Osteoblast (primary cell): ENCODE results near the gene OST4. TPM values are rescaled to one million over a fixed set of nuclear protein-coding genes. Genes with fewer than 3 reads are reported as not detected.

Experiments used
- DNase-seq: peaks from one replicate; pipeline ENCODE4 v3.0.0; 2011; ENCODE audit warnings: low spot score, mixed read lengths; ENCODE audit not compliant: insufficient read length; ENCODE audit errors: missing footprints
- H2AFZ ChIP-seq: 2 replicates; pipeline ENCODE4 v1.6.0; 2011; ENCODE audit warnings: mild to moderate bottlenecking, low read length
- H3K27ac ChIP-seq: 2 replicates; pipeline ENCODE4 v1.5.1; 2011; ENCODE audit warnings: mild to moderate bottlenecking, low read depth, low read length, moderate library complexity
- H3K27me3 ChIP-seq: 2 replicates; pipeline ENCODE4 v1.6.0; 2012; ENCODE audit warnings: mild to moderate bottlenecking, control low read depth, inconsistent platforms, low read length, moderate library complexity; ENCODE audit not compliant: insufficient read depth
- H3K36me3 ChIP-seq: 2 replicates; pipeline ENCODE4 v1.5.1; 2011; ENCODE audit warnings: mild to moderate bottlenecking, low read length, control low read depth, moderate library complexity; ENCODE audit not compliant: insufficient read depth
- H3K4me1 ChIP-seq: 2 replicates; pipeline ENCODE4 v1.5.1; 2011; ENCODE audit warnings: mild to moderate bottlenecking, low read length, control low read depth, moderate library complexity; ENCODE audit not compliant: insufficient read depth
- H3K4me2 ChIP-seq: 2 replicates; pipeline ENCODE4 v1.6.0; 2011; ENCODE audit warnings: mild to moderate bottlenecking, low read length; ENCODE audit not compliant: insufficient read depth
- H3K4me3 ChIP-seq: fragments of 200-600 bp; sonication (generic); 3 replicates; pipeline ENCODE4 v1.5.1; 2012; ENCODE audit warnings: mild to moderate bottlenecking, low read length, inconsistent platforms; ENCODE audit not compliant: insufficient read depth
- H3K79me2 ChIP-seq: 2 replicates; pipeline ENCODE4 v1.6.0; 2012; ENCODE audit warnings: mild to moderate bottlenecking, low read length, control low read depth, inconsistent platforms; ENCODE audit not compliant: insufficient read depth
- H3K9me3 ChIP-seq: 2 replicates; pipeline ENCODE4 v1.5.1; 2011; ENCODE audit warnings: low read depth, low read length, control low read depth
- H4K20me1 ChIP-seq: 2 replicates; pipeline ENCODE4 v1.6.0; 2012; ENCODE audit warnings: mild to moderate bottlenecking, low read length, control low read depth; ENCODE audit not compliant: insufficient read depth
- total RNA-seq: library from RNA; depleted of rRNA; stranded (reverse); fragments of >200 nt; gene quantifications from 2 replicates; pipeline ENCODE4 v1.2.3, GENCODE V29; 2012
- TF ChIP-seq, protein P1 (sequence below): IDR thresholded peaks from 2 replicates; pipeline ENCODE4 v1.5.1; 2011; ENCODE audit warnings: mild to moderate bottlenecking, low read depth, low read length, moderate library complexity; ENCODE audit errors: extremely low read depth

The OST4 gene
- total RNA-seq, 1 donor, result 202 TPM

DNA sequence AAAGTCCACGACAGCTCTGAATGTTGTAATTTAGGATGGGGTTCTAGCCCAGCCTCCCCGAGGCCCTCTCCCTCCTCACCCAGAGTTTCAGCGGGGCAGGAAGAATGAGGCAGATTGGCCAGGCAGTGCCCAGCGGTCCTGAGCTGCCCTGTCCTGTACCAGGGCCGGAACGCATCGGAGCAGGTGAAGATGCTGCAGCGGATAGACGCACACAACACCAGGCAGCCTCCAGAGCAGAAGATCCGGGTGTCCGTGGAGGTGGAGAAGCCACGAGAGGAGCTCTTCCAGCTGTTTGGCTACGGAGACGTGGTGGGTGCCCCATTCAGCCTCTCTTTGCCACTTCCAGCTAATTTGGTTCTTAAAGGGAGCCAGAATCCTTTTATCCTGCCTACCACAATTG lies 25.9 kb upstream of the OST4 start:
- no peak for DNase-seq
- Histone ChIP-seq H3K9me3 (no peaks in the 10 kb centered on the region), H3K27ac (no peak overlapping the region), H3K4me1 (peaks cover 5% of the 10 kb centered on the region), H3K4me2 (no peak overlapping the region), H3K79me2 (no peaks in the 10 kb centered on the region), H3K36me3 (no peaks in the 10 kb centered on the region), H3K27me3 (no peaks in the 10 kb centered on the region), H3K4me3 (no peak overlapping the region), H2AFZ (no peak overlapping the region), H4K20me1 (no peaks in the 10 kb centered on the region)
- TF ChIP-seq, protein P1, sequence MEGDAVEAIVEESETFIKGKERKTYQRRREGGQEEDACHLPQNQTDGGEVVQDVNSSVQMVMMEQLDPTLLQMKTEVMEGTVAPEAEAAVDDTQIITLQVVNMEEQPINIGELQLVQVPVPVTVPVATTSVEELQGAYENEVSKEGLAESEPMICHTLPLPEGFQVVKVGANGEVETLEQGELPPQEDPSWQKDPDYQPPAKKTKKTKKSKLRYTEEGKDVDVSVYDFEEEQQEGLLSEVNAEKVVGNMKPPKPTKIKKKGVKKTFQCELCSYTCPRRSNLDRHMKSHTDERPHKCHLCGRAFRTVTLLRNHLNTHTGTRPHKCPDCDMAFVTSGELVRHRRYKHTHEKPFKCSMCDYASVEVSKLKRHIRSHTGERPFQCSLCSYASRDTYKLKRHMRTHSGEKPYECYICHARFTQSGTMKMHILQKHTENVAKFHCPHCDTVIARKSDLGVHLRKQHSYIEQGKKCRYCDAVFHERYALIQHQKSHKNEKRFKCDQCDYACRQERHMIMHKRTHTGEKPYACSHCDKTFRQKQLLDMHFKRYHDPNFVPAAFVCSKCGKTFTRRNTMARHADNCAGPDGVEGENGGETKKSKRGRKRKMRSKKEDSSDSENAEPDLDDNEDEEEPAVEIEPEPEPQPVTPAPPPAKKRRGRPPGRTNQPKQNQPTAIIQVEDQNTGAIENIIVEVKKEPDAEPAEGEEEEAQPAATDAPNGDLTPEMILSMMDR, result no peak

DNA sequence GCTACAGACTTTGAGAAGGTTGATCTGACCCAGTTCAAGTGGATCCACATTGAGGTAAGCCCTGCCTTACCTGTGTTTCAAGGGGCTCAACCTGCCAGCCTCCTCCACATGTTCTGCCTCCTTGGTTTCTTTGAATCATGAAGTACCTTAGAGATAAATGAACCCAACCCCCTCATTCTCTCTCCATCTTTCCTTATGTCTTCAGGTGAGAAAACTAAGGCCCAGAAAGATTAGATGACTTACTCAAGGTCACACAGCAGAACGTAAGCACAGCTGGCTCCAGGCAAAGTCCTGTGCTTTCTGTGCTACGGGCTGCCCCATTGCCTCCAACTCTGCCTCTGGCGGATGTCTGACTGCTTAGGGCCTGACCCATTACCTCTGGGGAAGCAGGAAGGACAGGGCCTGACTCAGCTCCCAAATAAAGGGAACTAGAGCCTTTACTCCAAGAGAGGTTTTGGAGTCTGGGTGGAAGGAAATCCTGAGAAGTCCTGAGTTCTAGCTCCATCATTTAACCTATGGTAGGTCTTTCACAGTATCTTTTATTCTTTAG lies 25.4 kb upstream of the OST4 start:
- no peak overlapping the region for H3K27ac ChIP-seq
- H3K4me2 ChIP-seq, result no peak overlapping the region
- H3K4me3 ChIP-seq, result no peak overlapping the region
- H3K79me2 ChIP-seq, result no peaks in the 10 kb centered on the region
- H3K9me3 ChIP-seq, result no peaks in the 10 kb centered on the region
- no peaks in the 10 kb centered on the region for H4K20me1 ChIP-seq
- H3K4me1 ChIP-seq, result peaks cover 5% of the 10 kb centered on the region
- TF ChIP-seq, protein P1, result no peak
- no peaks in the 10 kb centered on the region for H3K27me3 ChIP-seq
- H2AFZ ChIP-seq, result no peak overlapping the region
- DNase-seq, result peak; percentile 69
- no peaks in the 10 kb centered on the region for H3K36me3 ChIP-seq

DNA sequence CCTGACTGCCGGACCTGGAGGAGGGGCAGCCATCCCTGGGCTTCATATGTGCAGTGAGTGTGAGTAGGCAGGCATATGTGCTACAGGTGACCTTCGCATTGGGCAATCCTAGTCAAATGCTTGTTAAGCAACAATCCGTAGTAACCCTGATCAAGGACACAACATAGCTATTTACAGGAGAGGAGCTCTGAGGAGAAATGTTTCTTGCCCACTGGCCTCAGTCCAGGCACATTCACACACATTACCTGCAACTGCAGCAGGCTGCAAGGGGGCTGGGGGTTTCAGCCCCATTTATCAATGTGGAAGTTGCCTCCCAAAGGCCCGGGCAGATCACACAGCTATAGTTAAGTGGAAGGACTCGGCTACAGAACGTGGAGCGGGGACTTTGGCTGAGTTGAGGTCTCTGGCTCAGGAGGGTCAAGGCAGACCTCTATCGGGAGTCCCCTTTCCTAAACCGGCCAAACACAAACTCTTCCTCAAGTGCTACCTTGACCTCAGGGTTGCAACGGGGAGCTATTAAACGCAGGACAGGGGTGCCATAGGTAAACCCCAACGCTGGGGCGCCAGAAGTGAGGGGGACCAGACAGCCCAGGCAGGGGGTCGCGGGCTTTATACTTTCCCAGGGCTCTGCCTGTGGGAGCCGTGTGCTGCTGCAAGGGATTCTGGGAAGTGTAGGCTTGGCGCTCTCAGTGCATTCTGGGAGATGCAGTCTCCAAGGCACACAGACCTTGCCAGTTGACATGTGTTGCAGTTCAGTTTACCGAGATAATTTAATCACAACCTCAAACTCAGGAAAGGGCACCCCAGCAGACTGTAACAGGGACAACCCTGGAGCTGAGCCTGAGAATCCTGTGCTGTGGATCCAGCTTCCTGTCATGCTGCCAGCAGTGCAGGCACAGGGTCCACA lies 24.5 kb upstream of the OST4 start:
- H3K4me3 ChIP-seq, result peak overlapping the region; percentile 66
- peak; percentile 99 for DNase-seq

DNA sequence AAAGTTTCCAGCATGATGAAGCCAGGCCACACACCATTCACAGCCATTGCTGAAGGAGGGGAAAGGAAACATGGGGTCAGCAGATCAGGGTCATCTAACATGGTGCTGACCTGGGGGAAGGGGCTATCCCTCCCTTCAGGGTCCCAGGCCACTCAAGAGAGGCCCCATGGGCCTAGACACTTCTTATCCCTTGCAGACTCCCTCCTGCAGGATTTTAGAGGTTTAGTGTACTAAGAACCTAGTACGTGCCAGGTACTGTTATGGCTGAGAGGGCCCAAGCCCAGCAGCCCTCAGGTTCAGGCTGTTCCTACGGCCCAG lies 23.9 kb upstream of the OST4 start:
- Histone ChIP-seq H3K9me3 (no peaks in the 10 kb centered on the region), H3K79me2 (no peaks in the 10 kb centered on the region), H4K20me1 (no peaks in the 10 kb centered on the region), H3K27me3 (no peaks in the 10 kb centered on the region), H3K4me2 (no peak overlapping the region), H2AFZ (no peak overlapping the region), H3K36me3 (no peaks in the 10 kb centered on the region), H3K27ac (no peak overlapping the region), H3K4me1 (peaks cover 5% of the 10 kb centered on the region), H3K4me3 (no peak overlapping the region)
- TF ChIP-seq, protein P1, result no peak
- no peak for DNase-seq

More for the DNA sequence above, 24.5 kb upstream of the OST4 start:
- H3K27me3 ChIP-seq, result no peaks in the 10 kb centered on the region
- H4K20me1 ChIP-seq, result no peaks in the 10 kb centered on the region
- H3K4me2 ChIP-seq, result peak overlapping the region; percentile 84
- no peaks in the 10 kb centered on the region for H3K9me3 ChIP-seq
- H3K36me3 ChIP-seq, result no peaks in the 10 kb centered on the region
- TF ChIP-seq, protein P1, result no peak
- H3K79me2 ChIP-seq, result no peaks in the 10 kb centered on the region
- H3K27ac ChIP-seq, result no peak overlapping the region
- H3K4me1 ChIP-seq, result peaks cover 5% of the 10 kb centered on the region
- peak overlapping the region; percentile 97 for H2AFZ ChIP-seq
